H4 (cell line): ENCODE measurements around the gene EMX1. TPM values are rescaled to one million over a fixed set of nuclear protein-coding genes. Genes with fewer than 3 reads are reported as not detected.

Experiments used
- DNase-seq: peaks from one replicate; pipeline ENCODE4 v3.0.0-alpha.2; 2015; ENCODE audit warnings: low spot score
- total RNA-seq: library from RNA; depleted of rRNA; stranded (reverse); fragments of >200 nt; shearing (Covaris generic); gene quantifications from 2 replicates; pipeline ENCODE4 v1.2.3, GENCODE V29; 2014; rRNA removed

The EMX1 gene
- not detected in 2 replicates for total RNA-seq

DNA sequence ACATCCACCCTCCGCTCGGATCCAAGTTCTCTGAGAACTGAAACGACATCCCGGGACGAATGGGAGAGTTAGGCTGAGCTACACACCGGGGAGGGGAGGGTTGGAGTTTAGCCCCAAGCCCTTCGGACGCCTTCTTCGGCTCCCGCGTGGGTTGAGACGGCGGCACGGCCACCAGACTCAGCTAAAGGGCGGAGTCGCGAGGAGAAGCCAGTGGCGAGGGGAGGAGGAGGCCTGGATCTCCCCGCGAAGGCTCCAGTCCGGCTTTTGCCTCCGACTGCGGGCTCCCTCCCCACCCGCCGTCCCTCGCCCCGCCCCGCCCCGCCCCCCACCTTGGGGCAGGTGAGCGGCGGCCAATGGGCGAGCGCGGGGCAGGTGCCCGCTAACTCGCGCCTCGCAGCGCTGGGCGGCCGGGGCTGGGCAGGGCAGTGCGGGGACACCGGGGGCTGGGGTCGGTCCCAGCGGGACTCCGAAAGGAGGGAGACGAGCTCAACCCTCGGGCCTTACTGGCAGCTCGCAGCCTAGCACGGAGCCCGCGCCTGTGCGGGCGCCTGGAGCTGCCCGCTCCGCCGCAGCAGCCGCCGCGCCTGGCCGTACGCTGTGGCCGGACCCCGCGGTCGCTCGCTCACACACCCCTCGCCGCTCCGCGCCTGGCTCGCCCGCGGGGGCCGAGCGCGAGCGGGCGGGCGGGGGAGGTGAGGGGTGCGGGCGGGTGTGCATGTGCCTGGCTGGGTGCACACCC, at the start of gene EMX1:
TSS of gene EMX1 (plus strand) at position 382 of the 739 bp plus-strand sequence. CDS start at position 716, 334 bp downstream.
- peak; percentile 36 for DNase-seq

DNA sequence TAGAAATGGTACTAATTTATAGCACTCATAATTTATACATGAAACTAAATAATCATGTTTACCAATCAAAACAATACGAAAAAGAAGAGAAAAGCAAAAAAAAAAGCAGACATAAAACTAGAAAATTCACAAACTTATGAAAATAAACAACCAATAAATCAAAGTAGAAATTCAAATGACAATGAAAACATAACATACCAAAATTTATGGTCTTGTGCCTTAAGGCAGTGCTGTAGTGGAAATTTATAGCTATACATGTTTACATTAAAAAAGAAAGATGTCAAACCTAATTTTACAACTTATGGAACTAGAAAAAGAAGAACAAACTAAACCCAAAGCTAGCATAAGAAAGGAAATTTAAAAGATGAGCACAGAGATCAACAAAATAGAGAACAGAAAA, 46.3 kb upstream of the EMX1 start:
- no peak for DNase-seq

DNA sequence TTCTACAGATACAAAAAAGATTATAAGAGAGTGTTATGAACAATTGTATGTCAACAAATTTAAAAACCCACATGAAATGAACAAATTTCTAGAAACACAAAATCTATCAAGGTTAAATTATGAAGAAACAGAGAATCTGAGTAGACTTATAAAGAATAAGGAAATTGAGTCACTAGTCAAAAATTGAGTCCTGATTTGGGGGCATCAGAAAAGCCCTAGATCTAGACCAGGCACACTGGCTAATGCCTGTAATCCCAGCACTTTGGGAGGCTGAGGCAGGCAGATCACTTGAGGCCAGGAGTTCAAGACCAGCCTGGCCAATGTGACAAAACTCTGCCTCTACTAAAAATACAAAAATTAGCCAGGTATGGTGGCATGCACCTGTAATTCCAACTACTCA, 45.4 kb upstream of the EMX1 start:
- no peak for DNase-seq

DNA sequence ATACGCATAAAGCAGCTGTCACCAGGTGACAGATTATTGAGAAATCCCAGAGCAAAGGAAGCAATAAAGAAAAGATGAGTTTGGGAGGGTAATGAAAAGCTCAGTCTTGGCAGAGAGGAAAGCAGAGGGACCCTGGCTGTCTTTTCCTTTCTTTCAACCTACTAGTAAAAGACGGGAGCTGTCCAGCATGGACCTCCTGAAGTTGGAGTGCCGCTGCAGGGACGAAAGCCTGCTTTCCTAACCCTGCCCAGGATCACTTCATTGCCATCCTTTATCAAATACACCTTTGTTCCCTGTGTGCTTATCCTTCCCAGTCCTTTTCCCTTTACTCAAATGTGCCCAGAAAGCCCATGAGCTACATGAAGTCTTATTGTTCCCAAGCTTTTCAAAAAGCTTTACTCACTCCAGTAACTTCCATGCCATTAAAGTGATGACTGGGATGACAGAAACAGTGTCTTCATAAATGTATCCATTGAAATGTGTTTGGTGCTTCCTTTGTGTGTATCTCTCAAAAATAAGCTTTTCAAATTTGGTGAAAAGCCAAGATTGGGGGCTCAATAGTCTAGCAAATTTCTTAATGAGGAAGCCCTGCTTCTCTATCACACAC, 33.9 kb upstream of the EMX1 start:
- DNase-seq: no peak

DNA sequence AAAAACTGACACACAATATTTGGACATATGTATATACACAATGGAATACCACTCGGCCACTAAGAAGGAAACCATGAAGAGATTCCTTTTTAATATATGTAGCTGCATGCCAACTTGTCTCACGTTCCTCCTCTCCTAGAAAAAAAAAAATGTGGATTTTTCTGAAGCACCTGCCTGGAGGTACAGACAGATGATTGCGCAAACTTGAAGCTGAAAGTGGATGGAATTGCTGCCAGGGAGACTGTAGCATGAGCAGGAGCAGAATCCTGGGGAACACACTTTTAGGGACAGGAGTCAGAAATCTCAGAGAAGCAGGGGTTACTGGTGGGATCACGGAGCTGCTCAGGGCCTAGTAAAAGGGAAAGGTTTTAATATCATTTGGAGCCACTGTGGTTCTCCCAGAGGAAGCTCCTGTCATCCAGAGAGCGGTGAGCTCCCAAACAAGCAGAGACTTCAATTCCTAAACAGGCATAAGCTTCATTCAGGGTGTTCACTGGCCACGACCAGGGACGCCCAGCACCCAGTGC, 30.8 kb upstream of the EMX1 start:
- DNase-seq: no peak

DNA sequence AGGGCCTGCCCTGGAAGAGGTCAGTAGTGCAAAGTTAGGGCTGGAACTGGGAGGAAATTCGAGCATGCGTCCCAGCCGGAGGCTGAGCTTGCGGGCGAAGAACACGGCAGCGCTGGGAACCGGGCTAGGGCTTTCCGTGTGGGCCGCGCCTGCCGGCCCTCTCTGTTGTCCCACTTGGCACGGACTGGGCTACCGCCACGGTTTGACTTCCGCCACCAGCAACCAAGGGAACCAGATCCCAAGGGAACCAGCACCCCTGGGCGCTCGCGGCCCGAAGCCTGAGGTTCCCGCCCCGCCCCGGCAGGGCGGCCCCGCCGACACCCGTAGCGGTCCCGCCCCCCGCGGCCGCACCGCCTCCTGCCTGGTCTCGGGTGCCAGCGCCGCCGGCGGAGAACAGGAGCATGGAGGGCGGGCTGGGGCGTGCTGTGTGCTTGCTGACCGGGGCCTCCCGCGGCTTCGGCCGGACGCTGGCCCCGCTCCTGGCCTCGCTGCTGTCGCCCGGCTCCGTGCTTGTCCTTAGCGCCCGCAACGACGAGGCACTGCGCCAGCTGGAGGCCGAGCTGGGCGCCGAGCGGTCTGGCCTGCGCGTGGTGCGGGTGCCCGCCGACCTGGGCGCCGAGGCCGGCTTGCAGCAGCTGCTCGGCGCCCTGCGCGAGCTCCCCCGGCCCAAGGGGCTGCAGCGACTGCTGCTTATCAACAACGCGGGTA, 30.1 kb upstream of the EMX1 start, which contains the start of gene SPR:
TSS of gene SPR (plus strand) at position 377 of the 708 bp plus-strand sequence. CDS start at position 402, 25 bp downstream.
- DNase-seq: peak; percentile 51

DNA sequence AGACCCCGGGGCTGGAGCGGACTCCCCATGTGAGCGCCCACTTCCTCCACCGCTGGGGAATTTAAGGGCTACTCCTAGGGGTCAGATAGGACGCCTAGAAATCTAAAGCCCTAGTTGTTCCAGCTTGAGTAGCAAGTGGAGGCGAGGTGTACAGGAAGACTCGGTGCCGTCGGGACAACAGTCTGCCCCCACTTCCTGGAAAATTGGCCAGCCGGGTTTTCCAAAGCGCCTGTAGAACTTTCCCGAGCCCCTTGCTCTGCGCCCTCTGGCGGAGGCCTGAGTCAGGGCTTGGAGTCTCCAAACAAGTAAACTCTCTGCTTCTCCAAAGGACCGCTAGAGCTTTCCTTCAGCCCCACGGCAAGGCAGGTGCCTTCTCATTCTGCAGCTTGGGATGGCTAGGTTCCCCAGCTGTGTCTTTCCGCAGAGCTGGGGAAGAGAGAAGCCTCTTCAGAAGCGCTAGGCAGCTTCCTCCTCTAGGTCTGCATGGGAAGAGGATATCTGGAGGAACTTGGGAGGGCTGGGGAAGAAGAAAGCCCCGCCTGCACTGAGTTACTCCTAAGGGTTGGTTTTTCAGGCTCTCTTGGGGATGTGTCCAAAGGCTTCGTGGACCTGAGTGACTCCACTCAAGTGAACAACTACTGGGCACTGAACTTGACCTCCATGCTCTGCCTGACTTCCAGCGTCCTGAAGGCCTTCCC, 29.4 kb upstream of the EMX1 start:
- peak; percentile 85 for DNase-seq

DNA sequence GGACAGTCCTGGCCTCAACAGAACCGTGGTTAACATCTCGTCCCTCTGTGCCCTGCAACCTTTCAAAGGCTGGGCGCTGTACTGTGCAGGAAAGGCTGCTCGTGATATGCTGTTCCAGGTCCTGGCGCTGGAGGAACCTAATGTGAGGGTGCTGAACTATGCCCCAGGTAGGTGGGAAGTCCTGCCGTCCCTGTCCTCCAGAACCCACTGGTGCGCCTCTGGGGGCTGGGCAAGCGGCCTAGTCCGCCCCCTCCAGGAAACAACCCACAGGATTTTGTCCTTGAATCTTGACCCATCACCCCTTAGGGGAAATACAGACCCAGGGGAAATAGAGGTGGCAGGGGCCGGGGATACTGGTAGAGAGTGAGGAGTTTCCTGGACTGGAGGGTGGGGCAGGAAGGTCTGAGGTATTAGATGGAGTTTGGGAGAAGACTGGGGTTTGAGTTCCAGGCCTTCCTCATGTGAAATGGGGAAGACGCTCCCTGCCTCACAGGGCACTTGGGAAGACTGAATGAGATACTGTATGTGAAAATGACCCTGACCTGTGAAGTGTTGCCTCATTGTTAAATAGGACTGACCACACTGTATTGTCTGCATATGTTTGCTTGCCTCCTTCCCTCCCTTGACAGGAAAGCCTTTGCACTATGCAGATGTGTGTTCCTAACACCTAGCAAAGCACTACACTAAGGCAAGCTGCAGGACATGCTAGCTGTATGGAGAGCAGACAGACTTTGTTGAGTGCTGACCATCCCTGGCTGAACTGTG, 28.7 kb upstream of the EMX1 start:
- DNase-seq: no peak

DNA sequence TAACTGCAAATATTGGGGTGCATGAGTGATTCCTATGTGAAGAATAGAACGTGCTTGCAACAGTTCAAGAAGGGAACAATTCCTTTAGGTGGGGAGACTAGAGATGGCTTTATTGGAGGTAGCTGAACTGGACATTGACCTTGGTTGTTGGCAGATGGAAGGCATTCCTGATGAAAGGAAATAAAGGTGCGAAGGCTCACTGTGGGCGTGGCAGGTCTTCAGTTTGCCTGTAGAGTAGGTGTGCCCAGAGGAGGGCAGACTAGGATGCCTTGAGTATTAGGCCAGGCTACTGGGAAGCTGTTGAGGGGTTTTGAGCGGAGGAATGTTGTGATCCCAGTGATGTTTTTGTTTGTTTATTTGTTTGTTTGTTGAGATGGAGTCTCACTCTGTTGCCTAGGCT, 27.3 kb upstream of the EMX1 start:
- DNase-seq: no peak

DNA sequence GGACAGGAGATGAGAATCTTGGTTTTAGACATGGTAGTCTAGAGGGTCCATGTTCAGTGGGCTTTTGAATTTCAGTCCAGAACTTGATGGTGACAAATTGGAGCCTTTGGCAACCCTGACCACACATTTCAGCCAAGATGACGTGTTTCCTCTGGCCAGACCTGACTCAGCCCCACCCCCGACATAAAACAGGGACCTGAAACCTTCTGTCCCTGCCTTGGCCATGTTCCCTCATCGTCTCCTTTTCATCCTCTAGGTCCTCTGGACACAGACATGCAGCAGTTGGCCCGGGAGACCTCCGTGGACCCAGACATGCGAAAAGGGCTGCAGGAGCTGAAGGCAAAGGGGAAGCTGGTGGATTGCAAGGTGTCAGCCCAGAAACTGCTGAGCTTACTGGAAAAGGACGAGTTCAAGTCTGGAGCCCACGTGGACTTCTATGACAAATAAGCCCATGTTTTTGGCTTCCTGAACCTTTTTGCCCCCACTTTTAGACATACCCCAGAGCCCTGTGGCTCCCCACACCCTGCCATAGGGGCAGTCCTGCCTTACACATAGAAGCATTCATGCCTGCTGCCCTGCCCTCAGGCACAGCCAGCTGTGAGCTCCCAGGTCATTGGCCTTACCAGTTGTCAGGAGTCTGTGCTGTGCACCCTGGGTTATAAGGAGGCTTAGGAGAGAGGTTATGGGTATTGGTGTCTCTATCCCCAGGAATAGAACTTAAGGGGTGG, 26.1 kb upstream of the EMX1 start:
- DNase-seq: no peak

DNA sequence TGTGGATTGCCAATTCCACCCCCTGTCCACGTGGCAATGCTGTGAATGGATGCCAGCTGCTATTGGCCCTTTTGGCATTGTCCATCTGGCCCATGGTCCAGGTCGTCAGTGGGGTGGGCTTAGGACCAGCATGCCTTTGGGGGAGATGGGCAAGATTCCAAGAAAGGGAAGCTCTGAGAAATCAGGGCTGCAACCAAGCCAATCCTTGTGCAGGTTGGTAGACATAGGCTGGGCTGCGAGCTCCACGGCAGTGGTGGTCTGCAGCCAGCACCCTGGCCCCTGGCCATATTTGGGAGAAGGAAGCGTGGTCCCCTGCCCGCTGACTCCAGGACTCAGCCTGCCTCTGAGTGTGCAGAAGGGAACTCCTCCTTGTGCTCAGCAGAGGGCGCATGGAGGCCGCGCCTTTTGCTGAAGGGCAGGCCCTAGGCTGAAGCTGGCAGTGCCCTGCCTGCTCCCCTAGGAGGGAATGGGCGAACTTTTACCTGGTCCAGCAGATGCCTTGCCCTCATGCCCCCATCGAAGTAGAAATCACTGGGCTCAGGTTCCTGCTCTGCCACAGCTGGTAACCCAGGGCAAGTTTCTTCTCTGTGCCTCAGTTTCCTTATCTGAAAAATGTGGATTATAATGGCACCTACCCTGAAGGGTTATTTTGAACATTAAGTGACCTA, 24.7 kb upstream of the EMX1 start:
- DNase-seq: peak; percentile 74

DNA sequence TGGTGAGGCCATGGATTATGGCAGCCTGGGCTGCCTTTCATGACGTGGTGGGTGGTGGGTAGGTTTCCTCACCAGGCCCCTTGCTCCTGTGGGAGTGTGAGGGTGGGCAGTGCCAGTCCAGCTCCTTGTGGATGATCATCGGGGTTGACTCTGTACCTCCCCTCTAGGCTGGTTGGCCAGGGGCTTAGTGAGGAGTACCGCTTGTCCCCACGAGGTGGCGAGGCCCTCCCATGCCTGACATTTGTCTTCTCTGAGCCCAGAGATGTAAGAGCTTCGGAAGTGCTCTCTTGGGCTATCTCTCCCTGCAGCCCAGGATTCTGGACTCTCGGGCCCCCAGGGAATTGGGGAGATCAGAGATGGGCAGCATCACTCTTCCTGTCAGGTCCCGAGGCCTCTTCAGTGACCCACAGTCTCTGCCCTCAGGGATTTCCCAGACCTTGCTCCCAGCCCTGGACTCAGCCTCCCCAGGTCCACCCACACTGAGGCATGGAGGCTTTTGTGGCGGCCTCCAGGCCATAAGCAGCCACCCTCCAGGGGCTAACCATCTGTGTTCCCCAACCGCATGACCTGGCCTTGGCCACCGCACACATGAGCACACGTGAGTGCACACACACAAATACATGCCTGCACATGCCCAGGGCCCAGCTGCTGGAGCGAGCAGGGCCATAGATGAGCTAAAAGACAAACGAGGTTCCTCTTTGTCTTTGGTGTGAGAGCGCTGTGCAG, 23.6 kb upstream of the EMX1 start:
- peak; percentile 63 for DNase-seq

DNA sequence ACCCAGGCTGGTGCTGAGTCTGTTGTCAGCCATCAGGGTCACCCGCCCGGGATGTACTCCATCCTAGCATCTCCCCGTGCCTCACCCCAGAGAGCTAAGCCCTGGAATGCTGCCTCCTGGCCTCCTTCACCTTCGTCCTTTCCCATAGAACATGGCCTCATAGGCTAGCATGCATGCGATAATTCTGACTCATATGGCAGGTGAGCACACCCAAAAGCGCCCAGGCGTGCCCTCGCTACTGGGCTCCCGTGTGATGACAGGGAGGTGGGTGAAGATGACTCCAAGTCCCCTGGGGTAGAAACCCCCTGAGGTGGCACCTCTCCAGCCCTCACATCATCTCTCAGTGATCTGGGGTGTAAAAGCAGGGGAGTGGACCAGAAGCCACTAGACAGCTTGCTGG, 22.8 kb upstream of the EMX1 start:
- no peak for DNase-seq

DNA sequence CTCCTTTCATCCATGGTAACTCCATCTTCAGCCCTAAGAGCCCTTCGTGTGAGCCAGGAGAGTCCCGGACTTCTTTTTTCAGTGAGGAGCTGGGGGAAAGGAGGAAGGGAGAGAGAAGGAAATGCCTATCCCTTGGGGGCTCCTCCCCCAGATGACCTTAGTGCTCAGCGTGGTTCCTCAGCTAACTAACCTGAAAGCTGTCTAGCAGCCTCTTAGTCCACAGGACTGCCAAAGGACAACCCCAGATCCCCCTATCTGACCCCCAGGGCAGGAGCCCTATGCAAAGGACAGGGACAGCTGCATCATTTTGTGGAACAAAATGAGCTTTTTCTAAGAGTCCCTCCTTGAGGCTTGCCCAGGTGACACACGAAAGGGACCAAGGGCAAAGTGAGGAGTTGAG, 22.2 kb upstream of the EMX1 start:
- DNase-seq: no peak

DNA sequence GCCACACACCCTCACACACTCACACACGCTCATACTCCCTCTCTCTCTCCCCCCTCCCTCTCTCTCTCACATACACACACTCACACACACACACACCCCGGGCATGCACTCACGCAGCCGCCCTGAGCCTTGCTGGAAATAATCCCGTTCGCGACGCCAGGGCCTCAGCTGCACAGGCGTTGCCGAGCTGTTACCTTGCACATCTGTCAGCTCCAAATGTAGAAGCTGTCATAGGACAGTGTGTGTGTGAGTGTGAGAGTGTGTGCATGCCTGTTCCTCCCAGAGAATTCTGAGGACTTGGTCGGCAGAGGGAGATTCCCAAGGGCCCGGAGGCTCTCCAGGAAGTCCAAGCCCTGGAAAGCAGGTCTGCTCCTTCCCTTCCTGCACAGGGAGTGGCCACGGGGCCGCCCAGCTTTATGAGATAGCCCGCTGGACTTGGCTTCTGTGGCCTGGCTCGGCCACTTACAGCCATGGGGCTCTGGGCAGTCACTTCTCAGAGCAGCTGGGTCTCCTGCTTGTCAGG, 21.5 kb upstream of the EMX1 start:
- no peak for DNase-seq

DNA sequence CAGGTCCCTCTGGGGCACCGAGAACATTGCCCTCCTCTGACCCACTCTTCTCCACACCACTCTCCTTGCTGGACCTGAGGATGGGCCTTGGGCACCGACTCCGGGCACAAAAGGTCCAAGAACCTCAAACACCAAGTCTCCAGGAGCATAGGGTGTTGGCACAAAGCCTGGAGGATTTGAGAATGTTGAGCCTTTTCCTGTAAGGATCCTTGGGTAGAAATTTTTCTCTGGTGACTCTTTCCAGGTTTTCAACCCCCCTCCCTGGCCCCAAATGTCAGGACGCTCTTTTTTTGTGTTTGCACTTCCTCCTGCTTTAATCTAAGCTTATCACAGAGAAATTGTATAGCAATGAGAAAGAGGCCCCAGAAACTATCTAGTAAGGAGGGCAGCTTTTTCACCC, 20.9 kb upstream of the EMX1 start:
- DNase-seq: no peak

DNA sequence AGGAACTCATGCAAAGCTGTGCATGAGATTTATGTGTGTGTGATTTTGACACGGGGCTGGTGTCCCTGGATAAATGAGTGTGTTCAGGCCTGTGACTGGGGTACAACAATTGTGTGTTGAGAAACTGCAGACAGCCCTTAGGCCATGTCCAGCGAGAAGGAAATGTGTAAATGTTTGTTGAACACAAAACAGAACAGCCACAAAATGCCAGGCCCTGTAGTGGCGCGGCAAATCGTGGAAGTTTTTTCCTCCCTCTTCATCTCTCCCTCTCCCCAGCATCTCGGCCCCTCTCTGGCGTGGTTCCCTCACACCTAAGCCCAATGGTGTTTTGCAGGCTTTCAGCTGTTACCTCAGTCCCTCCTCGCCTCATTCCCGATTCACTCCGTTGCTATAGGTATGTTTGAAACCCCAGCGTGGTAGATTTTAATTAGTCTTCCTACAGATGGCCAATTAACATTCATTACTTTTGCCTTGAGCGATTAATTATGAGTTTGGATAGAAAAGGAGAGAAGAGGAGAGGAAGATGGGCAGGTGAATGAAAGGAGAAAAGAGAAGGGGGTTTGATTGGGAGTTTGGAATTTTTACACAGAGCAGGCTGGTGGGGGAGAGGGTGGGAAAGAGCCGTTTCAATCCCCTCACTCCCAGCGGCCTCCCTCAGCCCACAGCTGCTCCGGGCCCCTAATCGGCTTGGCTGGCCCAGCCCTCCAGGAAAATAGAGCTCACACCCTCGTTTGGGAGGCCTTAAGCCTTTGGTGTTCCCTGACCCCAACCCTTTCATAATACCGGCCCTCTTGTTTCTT, 19.3 kb upstream of the EMX1 start:
- DNase-seq: no peak

DNA sequence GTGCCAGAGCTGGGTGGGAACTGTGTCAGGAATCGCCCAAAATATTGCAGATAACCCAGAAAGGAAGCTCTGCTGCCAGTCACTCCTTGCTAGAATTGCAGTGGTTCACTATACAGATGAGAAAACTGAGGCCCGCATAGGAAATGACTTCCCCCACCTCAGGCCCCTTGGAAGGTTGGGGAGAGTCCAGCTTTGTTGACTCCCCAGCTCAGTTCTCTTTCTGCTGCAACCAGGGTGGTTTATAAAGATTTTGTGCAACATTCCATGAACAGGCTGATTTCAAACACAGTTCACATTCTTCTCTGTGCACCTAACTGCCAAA, 18.8 kb upstream of the EMX1 start:
- DNase-seq: no peak
